DOHH2 (cell line): ENCODE measurements around the gene FTO.

Experiments
- H3F3A ChIP-seq: fragments of 200-600 bp; sonication (generic), shearing (Covaris generic); 2 replicates; pipeline ENCODE4 v1.6.0; 2016; ENCODE audit warnings: antibody characterized with exemption, mild to moderate bottlenecking; ENCODE audit not compliant: control insufficient read depth, insufficient read depth
- H3K27ac ChIP-seq: fragments of 200-600 bp; sonication (generic); 2 replicates; pipeline ENCODE4 v1.5.1; 2014; ENCODE audit warnings: low read depth, mild to moderate bottlenecking, low read length, moderate library complexity
- H3K27me3 ChIP-seq: fragments of 200-600 bp; sonication (generic); 2 replicates; pipeline ENCODE4 v1.6.1; 2014; ENCODE audit warnings: mild to moderate bottlenecking, low read length, mixed read lengths; ENCODE audit not compliant: control insufficient read depth
- H3K36me3 ChIP-seq: fragments of 200-600 bp; sonication (generic); 2 replicates; pipeline ENCODE4 v1.6.1; 2014; ENCODE audit warnings: mild to moderate bottlenecking, low read length, moderate library complexity, mixed read lengths; ENCODE audit not compliant: control insufficient read depth
- H3K4me1 ChIP-seq: fragments of 200-600 bp; sonication (generic); 2 replicates; pipeline ENCODE4 v1.6.1; 2014; ENCODE audit warnings: mild to moderate bottlenecking, low read length, mixed read lengths; ENCODE audit not compliant: control insufficient read depth
- H3K4me2 ChIP-seq: fragments of 200-600 bp; sonication (generic); 2 replicates; pipeline ENCODE4 v1.6.0; 2014; ENCODE audit warnings: mild to moderate bottlenecking, low read length, moderate library complexity
- H3K4me3 ChIP-seq: fragments of 200-600 bp; sonication (generic); 2 replicates; pipeline ENCODE4 v1.5.1; 2014; ENCODE audit warnings: mild to moderate bottlenecking, low read length, mixed read lengths
- H3K79me2 ChIP-seq: fragments of 200-600 bp; sonication (generic); 2 replicates; pipeline ENCODE4 v1.6.1; 2014; ENCODE audit warnings: mild to moderate bottlenecking, low read length, mixed read lengths; ENCODE audit not compliant: control insufficient read depth
- H3K9me2 ChIP-seq: fragments of 200-600 bp; sonication (generic); replicated peaks from 2 replicates; pipeline ENCODE4 v1.6.1; 2014; ENCODE audit warnings: mild to moderate bottlenecking, low read length, mixed read lengths; ENCODE audit not compliant: control insufficient read depth
- H3K9me3 ChIP-seq: fragments of 200-600 bp; sonication (generic); 2 replicates; pipeline ENCODE4 v1.6.1; 2014; ENCODE audit warnings: antibody characterized with exemption, low read length, mixed read lengths; ENCODE audit not compliant: control insufficient read depth, insufficient read depth
- H4K20me1 ChIP-seq: fragments of 200-600 bp; sonication (generic); 2 replicates; pipeline ENCODE4 v1.6.0; 2014; ENCODE audit warnings: low read depth, mild to moderate bottlenecking, antibody characterized with exemption, low read length, moderate library complexity; ENCODE audit not compliant: control insufficient read depth, insufficient read depth
- EZH2phosphoT487 ChIP-seq: fragments of 200-600 bp; sonication (generic); IDR thresholded peaks from 2 replicates; pipeline ENCODE4 v1.6.1; 2017; ENCODE audit warnings: borderline replicate concordance, mild to moderate bottlenecking, antibody characterized with exemption, low read length, moderate library complexity, mixed read lengths
- TF ChIP-seq, protein P1 (sequence below): fragments of 200-600 bp; sonication (generic); IDR thresholded peaks from one replicate; pipeline ENCODE4 v1.5.1; 2014; ENCODE audit warnings: antibody characterized with exemption, mild to moderate bottlenecking, low read depth, low read length; ENCODE audit not compliant: poor library complexity, severe bottlenecking

Gene FTO

DNA sequence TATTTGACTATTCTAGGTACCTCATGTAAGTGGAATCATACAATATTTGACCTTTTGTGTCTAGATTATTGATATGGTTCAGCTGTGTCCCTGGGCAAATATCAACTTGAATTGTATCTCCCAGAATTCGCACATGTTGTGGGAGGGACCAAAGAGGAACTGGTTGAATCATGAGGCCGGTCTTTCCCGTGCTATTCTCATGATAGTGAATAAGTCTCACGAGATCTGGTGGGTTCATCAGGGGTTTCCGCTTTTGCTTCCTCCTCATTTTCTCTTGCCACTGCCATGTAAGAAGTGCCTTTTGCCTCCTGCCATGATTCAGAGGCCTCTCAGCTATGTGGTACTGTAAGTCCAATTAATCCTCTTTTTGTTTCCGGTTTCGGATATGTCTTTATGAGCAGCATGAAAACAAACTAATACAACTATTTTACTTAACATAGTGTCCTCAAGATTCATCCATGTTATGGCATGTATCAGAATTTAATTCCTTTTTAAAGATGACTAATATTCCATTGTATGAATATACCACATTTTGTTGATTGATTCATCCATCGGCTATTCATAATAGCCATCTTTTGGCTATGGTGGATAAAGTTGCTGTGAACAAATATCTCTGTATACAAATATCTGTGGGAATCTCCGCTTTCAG, 129.1 kb downstream of the FTO start:
- no peak overlapping the region for H3K27ac ChIP-seq
- H3K4me2 ChIP-seq = no peak overlapping the region
- no peaks in the 10 kb centered on the region for H3F3A ChIP-seq
- no peaks in the 10 kb centered on the region for H3K79me2 ChIP-seq
- no peaks in the 10 kb centered on the region for H3K36me3 ChIP-seq
- H3K27me3 ChIP-seq = no peaks in the 10 kb centered on the region
- no peaks in the 10 kb centered on the region for H3K9me2 ChIP-seq
- TF ChIP-seq, protein P1, sequence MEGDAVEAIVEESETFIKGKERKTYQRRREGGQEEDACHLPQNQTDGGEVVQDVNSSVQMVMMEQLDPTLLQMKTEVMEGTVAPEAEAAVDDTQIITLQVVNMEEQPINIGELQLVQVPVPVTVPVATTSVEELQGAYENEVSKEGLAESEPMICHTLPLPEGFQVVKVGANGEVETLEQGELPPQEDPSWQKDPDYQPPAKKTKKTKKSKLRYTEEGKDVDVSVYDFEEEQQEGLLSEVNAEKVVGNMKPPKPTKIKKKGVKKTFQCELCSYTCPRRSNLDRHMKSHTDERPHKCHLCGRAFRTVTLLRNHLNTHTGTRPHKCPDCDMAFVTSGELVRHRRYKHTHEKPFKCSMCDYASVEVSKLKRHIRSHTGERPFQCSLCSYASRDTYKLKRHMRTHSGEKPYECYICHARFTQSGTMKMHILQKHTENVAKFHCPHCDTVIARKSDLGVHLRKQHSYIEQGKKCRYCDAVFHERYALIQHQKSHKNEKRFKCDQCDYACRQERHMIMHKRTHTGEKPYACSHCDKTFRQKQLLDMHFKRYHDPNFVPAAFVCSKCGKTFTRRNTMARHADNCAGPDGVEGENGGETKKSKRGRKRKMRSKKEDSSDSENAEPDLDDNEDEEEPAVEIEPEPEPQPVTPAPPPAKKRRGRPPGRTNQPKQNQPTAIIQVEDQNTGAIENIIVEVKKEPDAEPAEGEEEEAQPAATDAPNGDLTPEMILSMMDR = no peak
- no peak for TF ChIP-seq EZH2phosphoT487
- H4K20me1 ChIP-seq = no peaks in the 10 kb centered on the region
- H3K4me3 ChIP-seq = no peak overlapping the region
- no peaks in the 10 kb centered on the region for H3K9me3 ChIP-seq
- no peaks in the 10 kb centered on the region for H3K4me1 ChIP-seq

DNA sequence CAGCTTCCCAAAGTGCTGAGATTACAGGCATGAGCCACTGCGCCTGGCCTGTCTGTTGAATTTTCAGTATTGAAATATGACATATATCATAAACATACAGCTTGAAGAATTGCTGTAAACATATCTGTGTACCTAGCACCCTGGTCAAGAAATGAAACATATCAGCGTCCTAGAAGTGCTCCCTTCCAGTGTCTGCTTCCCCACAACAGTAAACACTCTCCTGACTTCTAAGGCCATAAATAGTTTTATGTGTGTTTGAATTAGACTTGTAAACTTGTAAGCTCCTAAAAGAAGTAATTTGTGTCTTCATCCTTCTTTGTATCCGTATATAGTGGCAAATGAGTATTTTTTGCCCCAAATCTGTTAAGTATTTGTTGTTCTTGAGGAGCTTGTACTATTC, 132.2 kb downstream of the FTO start:
- Histone ChIP-seq H3F3A (peaks cover 3% of the 10 kb centered on the region; the same call in 1 of the 2 replicates), H3K4me3 (no peak overlapping the region), H3K9me3 (no peaks in the 10 kb centered on the region), H3K9me2 (no peaks in the 10 kb centered on the region), H3K36me3 (no peaks in the 10 kb centered on the region), H3K27me3 (no peaks in the 10 kb centered on the region), H3K4me1 (peaks cover 27% of the 10 kb centered on the region), H4K20me1 (no peaks in the 10 kb centered on the region), H3K79me2 (no peaks in the 10 kb centered on the region), H3K27ac (no peak overlapping the region), H3K4me2 (no peak overlapping the region)
- TF ChIP-seq, protein P1 = no peak
- TF ChIP-seq EZH2phosphoT487 = no peak

DNA sequence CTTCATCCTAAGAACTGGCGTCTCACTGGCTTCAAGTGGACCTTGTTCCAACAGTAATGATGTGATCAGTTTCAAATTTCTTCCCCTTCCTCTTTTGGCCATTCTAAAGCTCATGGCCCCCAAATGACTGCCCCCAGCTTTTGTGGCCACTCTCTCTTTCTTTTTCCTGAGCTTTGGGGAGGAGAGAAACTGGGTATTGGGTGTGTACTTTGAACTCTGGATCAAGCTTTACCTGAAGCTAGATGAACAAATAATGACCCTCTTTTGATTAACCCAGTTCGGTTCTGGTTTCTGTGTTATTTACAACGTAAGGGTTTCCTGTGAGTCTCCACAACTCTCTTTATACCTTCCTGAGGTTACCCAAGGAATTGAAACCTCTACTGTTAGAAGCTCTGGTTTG, 132.7 kb downstream of the FTO start:
- Histone ChIP-seq H3K79me2 (no peaks in the 10 kb centered on the region), H3F3A (peaks cover 3% of the 10 kb centered on the region; the same call in 1 of the 2 replicates), H3K9me3 (no peaks in the 10 kb centered on the region), H3K27ac (no peak overlapping the region), H3K4me3 (no peak overlapping the region), H4K20me1 (no peaks in the 10 kb centered on the region), H3K9me2 (no peaks in the 10 kb centered on the region), H3K4me2 (no peak overlapping the region), H3K27me3 (no peaks in the 10 kb centered on the region), H3K4me1 (peaks cover 31% of the 10 kb centered on the region), H3K36me3 (no peaks in the 10 kb centered on the region)
- TF ChIP-seq, protein P1 = no peak
- no peak for TF ChIP-seq EZH2phosphoT487
